SH-SY5Y (cell line): Measurements from ENCODE around the gene TANGO2.

Experiments used
- GATA2 ChIP-seq: IDR thresholded peaks from 2 replicates; pipeline ENCODE4 v1.6.1; 2011; ENCODE audit warnings: mild to moderate bottlenecking, low read depth, low read length
- GATA3 ChIP-seq: IDR thresholded peaks from 2 replicates; pipeline ENCODE4 v1.6.1; 2011; ENCODE audit warnings: low read depth, mild to moderate bottlenecking, low read length, moderate library complexity

- TF ChIP-seq GATA3 (no peak), GATA2 (no peak)
Measured at GRCh38 chr22:20022978-20023613, 2.2 kb downstream of the TANGO2 start.
